ENCODE data around the gene SCARF2. TPM values are rescaled to one million over a fixed set of nuclear protein-coding genes. Genes with fewer than 3 reads are reported as not detected.

The SCARF2 gene
- total and polyA plus RNA-seq, 2 donors (not counting 1 experiment from before 2014, with no cell fraction given), result 8.1 to 14.5 TPM

DNA sequence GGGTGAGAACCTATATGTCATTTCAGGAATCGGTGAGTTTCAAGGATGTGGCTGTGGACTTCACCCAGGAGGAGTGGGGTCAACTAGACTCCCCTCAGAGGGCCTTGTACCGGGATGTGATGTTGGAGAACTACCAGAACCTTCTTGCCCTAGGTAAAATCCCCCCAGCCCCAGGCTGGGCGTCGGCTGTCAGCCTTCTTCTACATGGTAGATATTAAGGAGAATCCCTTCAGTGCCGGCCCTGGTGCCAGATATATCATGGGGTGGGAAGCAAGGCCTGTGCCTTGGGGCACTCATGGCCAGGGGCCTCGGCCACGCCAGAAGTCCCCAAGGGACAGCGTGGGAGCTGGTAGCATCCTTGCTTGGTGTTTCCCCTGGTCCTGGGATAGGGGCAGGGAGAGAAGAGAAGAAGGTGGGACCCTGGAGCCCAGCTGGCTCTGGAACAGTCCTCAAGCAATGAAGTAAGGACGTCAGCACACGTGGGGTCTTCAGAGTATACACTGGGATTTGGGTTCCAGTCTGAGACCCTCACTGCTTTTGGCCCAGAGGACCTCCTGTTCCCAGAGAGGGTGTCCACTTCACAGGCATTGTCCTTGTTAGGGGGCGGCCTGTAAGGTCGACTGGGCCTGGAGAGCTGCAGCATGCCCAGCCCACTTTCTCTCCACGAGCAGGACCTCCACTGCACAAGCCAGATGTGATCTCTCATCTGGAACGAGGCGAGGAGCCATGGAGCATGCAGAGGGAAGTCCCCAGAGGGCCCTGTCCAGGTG lies 36.8 kb downstream of the SCARF2 start:
- no peak overlapping the region for H3K4me2 ChIP-seq (ENCODE audit: extremely low read depth, insufficient read depth, low read length)
- H3K79me2 ChIP-seq (ENCODE audit: control insufficient read depth, insufficient read depth, low read length), result no peaks in the 10 kb centered on the region
- no peak overlapping the region for H3K4me3 ChIP-seq (replicated peaks in 1 of 4; ENCODE audit: control extremely low read depth in 1 of 4, insufficient read depth in 1 of 4, low read depth in 3 of 4, low read length in 4 of 4)
- no peak overlapping the region for H3K27ac ChIP-seq (ENCODE audit: insufficient read depth, low read length)
- no peaks in the 10 kb centered on the region for H3K9me3 ChIP-seq (ENCODE audit: control insufficient read depth, insufficient read depth, low read depth, low read length)
- peaks cover 4% of the 10 kb centered on the region for H3K36me3 ChIP-seq (ENCODE audit: control insufficient read depth, insufficient read depth, low read length)
- no peaks in the 10 kb centered on the region for H3K4me1 ChIP-seq (ENCODE audit: control insufficient read depth, extremely low read depth, insufficient read depth, low read length)
- no peaks in the 10 kb centered on the region for H3K27me3 ChIP-seq (ENCODE audit: control insufficient read depth, insufficient read depth, low read length)
- TF ChIP-seq EZH2 (IDR thresholded peaks at IDR 0.05; ENCODE audit: low read length, missing control alignments), result no peak
- TF ChIP-seq, protein P1, sequence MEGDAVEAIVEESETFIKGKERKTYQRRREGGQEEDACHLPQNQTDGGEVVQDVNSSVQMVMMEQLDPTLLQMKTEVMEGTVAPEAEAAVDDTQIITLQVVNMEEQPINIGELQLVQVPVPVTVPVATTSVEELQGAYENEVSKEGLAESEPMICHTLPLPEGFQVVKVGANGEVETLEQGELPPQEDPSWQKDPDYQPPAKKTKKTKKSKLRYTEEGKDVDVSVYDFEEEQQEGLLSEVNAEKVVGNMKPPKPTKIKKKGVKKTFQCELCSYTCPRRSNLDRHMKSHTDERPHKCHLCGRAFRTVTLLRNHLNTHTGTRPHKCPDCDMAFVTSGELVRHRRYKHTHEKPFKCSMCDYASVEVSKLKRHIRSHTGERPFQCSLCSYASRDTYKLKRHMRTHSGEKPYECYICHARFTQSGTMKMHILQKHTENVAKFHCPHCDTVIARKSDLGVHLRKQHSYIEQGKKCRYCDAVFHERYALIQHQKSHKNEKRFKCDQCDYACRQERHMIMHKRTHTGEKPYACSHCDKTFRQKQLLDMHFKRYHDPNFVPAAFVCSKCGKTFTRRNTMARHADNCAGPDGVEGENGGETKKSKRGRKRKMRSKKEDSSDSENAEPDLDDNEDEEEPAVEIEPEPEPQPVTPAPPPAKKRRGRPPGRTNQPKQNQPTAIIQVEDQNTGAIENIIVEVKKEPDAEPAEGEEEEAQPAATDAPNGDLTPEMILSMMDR (conservative IDR thresholded peaks at IDR 0.05 in 1 of 2, IDR thresholded peaks at IDR 0.05 in 1 of 2; ENCODE audit: low read depth in 1 of 2, low read length in 2 of 2), result no peak
- H3K9ac ChIP-seq (ENCODE audit: insufficient read depth, low read length), result no peak overlapping the region
- no peak for DNase-seq (ENCODE audit: low read depth in 2 of 2)
- no peak overlapping the region for H2AFZ ChIP-seq (ENCODE audit: low read length)
- H4K20me1 ChIP-seq (ENCODE audit: control insufficient read depth, extremely low read depth, insufficient read depth, low read length), result no peaks in the 10 kb centered on the region

DNA sequence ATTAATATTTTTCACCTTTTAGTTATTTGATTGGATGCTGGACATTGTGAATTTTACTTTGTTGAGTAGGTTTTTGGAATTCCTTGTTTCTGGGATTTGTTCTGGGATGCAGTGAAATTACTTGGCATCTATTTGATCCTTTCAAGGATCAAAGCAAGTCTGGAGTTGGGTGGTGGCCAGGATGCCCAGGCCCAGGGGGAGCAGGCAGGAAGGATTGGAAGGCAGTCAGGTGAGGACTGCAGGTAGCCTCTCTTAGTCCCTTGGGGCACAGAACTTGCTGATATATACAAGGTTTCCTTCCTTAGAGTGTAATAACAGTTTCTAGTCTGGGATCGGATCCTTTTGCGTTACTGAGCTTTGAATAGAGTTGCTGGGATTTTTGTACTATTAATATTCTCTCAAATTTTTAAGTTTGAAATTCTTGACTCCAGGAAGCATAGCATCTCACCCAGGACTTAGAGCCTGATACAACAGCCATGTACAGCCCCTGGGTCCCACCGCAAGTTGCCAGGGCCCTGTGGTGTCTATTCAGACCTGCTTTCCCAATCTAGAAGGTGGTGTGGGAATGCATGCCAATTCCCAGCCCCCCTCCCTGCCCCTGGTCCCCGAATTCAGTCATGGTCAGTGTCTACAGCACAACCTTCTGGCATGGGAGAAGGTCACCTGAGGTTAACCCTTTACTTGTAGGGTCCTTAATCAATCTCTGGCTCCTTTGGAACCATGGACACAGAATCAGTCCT lies 37.6 kb downstream of the SCARF2 start:
- no peaks in the 10 kb centered on the region for H3K4me1 ChIP-seq (ENCODE audit: control insufficient read depth, extremely low read depth, insufficient read depth, low read length)
- no peak overlapping the region for H3K4me2 ChIP-seq (ENCODE audit: extremely low read depth, insufficient read depth, low read length)
- no peak overlapping the region for H3K9ac ChIP-seq (ENCODE audit: insufficient read depth, low read length)
- no peaks in the 10 kb centered on the region for H3K27me3 ChIP-seq (ENCODE audit: control insufficient read depth, insufficient read depth, low read length)
- peaks cover 4% of the 10 kb centered on the region for H3K36me3 ChIP-seq (ENCODE audit: control insufficient read depth, insufficient read depth, low read length)
- no peaks in the 10 kb centered on the region for H3K9me3 ChIP-seq (ENCODE audit: control insufficient read depth, insufficient read depth, low read depth, low read length)
- H3K4me3 ChIP-seq (replicated peaks in 1 of 4; ENCODE audit: control extremely low read depth in 1 of 4, insufficient read depth in 1 of 4, low read depth in 3 of 4, low read length in 4 of 4), result no peak overlapping the region
- peaks cover 2% of the 10 kb centered on the region for H3K79me2 ChIP-seq (ENCODE audit: control insufficient read depth, insufficient read depth, low read length)
- TF ChIP-seq EZH2 (IDR thresholded peaks at IDR 0.05; ENCODE audit: low read length, missing control alignments), result no peak
- TF ChIP-seq, protein P1 (conservative IDR thresholded peaks at IDR 0.05 in 1 of 2, IDR thresholded peaks at IDR 0.05 in 1 of 2; ENCODE audit: low read depth in 1 of 2, low read length in 2 of 2), result no peak
- no peak overlapping the region for H2AFZ ChIP-seq (ENCODE audit: low read length)
- no peak overlapping the region for H3K27ac ChIP-seq (ENCODE audit: insufficient read depth, low read length)
- H4K20me1 ChIP-seq (ENCODE audit: control insufficient read depth, extremely low read depth, insufficient read depth, low read length), result no peaks in the 10 kb centered on the region
- DNase-seq (ENCODE audit: low read depth in 2 of 2), result no peak

DNA sequence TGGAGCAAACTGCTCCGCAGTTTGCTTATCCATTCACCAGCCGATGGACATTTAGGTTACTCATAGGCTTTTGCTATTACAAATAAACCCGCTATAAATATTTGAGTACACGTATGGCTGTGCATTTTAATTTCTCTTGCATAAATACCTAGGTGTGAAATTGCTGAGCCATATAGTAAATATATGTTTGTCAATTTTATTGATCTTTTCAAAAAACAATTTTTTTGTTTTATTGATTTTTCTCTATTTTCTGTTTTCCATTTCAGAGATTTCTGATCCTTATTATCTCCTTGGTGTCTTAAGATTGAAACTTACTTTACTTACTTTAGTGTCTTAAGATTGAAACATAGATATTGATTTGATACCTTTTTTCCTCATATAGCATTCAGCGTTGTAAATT lies 39.2 kb downstream of the SCARF2 start:
- no peak overlapping the region for H3K9ac ChIP-seq (ENCODE audit: insufficient read depth, low read length)

More for the DNA sequence above, 39.2 kb downstream of the SCARF2 start:
- peaks cover 3% of the 10 kb centered on the region for H3K79me2 ChIP-seq (ENCODE audit: control insufficient read depth, insufficient read depth, low read length)
- H3K4me1 ChIP-seq (ENCODE audit: control insufficient read depth, extremely low read depth, insufficient read depth, low read length), result no peaks in the 10 kb centered on the region
- H3K9me3 ChIP-seq (ENCODE audit: control insufficient read depth, insufficient read depth, low read depth, low read length), result no peaks in the 10 kb centered on the region
- no peak for TF ChIP-seq EZH2 (IDR thresholded peaks at IDR 0.05; ENCODE audit: low read length, missing control alignments)
- no peak overlapping the region for H3K4me2 ChIP-seq (ENCODE audit: extremely low read depth, insufficient read depth, low read length)
- DNase-seq (ENCODE audit: low read depth in 2 of 2), result no peak
- H2AFZ ChIP-seq (ENCODE audit: low read length), result no peak overlapping the region
- no peak overlapping the region for H3K4me3 ChIP-seq (replicated peaks in 1 of 4; ENCODE audit: control extremely low read depth in 1 of 4, insufficient read depth in 1 of 4, low read depth in 3 of 4, low read length in 4 of 4)
- H3K36me3 ChIP-seq (ENCODE audit: control insufficient read depth, insufficient read depth, low read length), result peaks cover 4% of the 10 kb centered on the region
- H3K27ac ChIP-seq (ENCODE audit: insufficient read depth, low read length), result no peak overlapping the region
- H4K20me1 ChIP-seq (ENCODE audit: control insufficient read depth, extremely low read depth, insufficient read depth, low read length), result no peaks in the 10 kb centered on the region
- H3K27me3 ChIP-seq (ENCODE audit: control insufficient read depth, insufficient read depth, low read length), result no peaks in the 10 kb centered on the region
